HG03196 (cell line): Measurements from ENCODE around the gene PILRA.
"Not testable (repeated sequence)": the region's sequence is repeated elsewhere in the genome, so short reads cannot be mapped to it uniquely, and the experiment has no call there.

Experiments used
- ATAC-seq: cut with Tn5 transposase; IDR thresholded peaks from one replicate; pipeline ENCODE4 v1.9.1; 2021; ENCODE audit not compliant: unreplicated experiment

PILRA gene

GRCh38 chr7:100432621-100433275 lies 59.5 kb downstream of the PILRA start:
- no peak for ATAC-seq

- ATAC-seq = no peak
Observed at GRCh38 chr7:100433276-100433591, 59.9 kb downstream of the PILRA start.

DNA sequence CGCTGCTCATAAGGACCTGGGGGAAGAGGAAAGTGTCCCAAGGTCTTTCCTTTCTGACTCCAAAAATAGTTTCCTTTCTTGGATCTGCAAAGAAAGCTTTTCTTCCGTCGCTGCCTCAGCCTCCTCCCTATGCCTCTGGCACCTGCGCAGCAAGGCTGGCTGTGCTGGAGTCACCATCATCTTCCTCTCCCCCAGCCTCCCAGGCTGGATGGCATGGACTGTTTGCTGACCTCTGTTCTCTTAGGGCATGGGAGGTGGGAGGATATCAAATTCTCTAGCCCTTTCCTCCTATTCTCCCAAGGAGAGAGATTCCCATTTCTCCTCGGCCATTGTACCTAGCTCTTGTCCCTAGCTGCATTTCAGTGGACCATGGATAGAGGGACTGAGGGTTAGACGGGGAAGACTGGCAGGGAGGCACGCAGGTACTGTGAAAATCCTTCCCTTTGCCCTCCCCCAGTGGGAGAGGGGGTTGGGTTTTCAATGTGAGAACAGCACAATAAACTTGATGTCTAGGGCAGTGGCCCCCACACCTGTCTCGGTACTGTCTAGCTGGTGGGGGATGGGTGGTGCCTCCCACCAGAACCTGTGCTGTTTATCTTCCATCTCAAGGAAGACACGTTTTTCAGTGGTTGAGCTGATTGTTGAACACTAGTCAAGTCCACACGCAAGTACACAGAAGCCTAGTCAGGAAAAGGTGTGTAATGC lies 60.5 kb downstream of the PILRA start:
- ATAC-seq = no peak

GRCh38 chr7:100434297-100435144 lies 61.2 kb downstream of the PILRA start:
- ATAC-seq = no peak

DNA sequence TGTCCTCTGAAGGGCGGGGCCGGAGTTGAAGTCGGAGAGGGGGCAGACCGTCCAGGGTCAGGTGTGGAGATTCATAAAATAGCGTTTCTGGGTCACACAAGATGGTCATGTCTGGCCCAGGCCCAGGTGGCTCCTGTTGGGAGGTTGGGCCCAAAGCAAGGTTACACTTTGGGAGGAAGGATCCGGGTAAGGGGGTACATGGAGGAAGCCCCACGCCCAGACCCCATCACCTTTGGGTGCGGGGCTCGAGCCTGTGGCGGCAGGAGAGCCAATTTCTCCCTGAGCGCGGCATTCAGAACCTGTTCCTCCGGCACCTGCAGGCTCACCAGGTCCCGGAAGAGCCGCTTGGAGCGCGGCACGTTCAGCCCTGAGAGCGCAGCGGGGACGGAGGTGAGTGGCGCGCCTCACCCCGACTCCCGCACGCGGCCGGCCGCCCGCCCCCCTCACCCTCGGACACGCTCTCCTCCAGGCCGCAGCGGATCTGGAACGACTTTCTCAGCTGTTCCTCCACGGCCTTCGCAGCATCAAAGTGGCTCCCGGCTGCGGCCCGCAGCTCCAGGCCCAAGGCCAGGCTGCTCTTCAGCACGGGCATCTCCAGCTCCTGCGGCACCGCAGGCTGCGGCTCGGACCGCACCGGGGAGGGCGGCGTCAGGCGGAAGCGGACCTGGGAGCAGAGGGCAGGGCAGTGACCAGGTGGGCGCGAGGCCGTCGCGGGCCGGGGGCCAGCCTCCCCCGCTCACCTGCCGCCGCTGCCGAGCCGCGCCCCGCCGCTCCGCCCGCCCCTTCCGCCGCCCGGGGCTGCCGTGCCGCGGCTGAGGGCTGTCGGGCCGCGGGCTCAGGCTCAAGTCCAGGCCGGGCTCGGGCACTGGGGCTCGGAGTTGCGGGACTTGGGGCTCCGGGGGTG lies 62.4 kb downstream of the PILRA start:
- peak; percentile 17 for ATAC-seq

GRCh38 chr7:100437150-100438100 lies 64.1 kb downstream of the PILRA start:
- no peak for ATAC-seq

DNA sequence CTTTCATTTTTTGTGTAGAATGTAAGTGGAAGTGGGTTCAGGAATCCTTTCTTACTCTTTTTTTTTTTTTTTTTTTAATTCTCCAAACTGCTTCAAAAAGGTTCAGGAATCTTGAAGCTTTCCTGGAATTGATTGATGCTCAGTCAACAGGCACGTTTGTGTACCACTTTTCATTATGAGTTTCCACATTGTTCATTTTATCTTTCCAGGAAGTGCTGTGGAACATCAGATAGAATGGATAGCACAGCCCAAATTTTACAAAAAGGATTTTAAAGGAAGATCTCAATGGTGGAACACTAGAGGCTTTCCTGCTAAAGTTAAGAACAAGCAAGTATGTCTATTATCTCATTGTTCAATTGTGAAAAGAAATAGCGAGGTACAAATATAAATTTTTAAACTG lies 64.9 kb downstream of the PILRA start:
- ATAC-seq = no peak

DNA sequence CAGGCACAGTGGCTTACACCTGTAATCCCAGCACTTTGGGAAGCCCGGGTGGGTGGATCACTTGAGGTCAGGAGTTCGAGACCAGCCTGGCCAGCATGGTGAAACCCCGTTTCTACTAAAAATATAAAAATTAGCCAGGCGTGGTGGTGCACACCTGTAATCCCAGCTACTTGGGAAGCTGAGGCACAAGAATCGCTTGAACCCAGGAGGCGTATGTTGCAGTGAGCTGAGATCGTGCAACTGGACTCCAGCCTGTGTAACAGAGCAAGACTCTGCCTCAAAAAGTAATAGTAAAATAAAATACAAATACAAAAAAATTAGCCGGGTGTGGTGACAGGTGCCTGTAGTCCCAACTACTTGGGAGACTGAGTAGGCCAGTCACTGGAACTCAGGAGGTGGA lies 65.4 kb downstream of the PILRA start:
- ATAC-seq = not testable (repeated sequence)

DNA sequence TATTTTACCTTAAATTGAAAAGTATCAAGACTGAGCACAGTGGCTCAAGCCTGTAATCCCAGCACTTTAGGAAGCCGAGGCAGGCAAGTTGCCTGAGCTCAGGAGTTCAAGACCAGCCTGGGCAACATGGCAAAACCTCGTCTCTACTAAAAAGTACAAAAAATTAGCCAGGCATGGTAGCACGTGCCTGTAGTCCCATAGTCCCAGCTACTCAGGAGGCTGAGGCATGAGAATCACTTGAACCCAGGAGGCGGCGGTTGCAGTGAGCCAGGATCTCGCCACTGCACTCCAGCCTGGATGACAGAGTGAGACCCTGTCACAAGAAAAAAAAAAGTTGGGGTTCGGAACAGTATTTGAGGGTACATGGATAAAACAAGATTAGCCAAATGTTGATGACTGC lies 66.0 kb downstream of the PILRA start:
- not testable (repeated sequence) for ATAC-seq

GRCh38 chr7:100441641-100442535 lies 68.6 kb downstream of the PILRA start:
- no peak for ATAC-seq

GRCh38 chr7:100443096-100443840 lies 70.0 kb downstream of the PILRA start:
- ATAC-seq = no peak

GRCh38 chr7:100444311-100445278 lies 71.3 kb downstream of the PILRA start:
- ATAC-seq = no peak

GRCh38 chr7:100446040-100446439 lies 72.8 kb downstream of the PILRA start:
- no peak for ATAC-seq

- not testable (repeated sequence) for ATAC-seq
Observed at GRCh38 chr7:100447363-100447762, 74.1 kb downstream of the PILRA start.

- ATAC-seq = no peak
Observed at GRCh38 chr7:100449190-100449795, 76.0 kb downstream of the PILRA start.
